Posterior vena cava (tissue), 2 donors: Measurements from ENCODE around the gene LASP1NB. TPM values are rescaled to one million over a fixed set of nuclear protein-coding genes. Genes with fewer than 3 reads are reported as not detected.
"Not testable (repeated sequence)": the region's sequence is repeated elsewhere in the genome, so short reads cannot be mapped to it uniquely, and the experiment has no call there.

Source experiments
- DNase-seq: peaks from one replicate; pipeline ENCODE4 v3.0.0-alpha.2; 2020; ENCODE audit warnings: low spot score
- intact Hi-C, 2 donors: fragments of 100-400 bp; cut with DNase I; formaldehyde crosslinking; loops; one replicate each; pipeline versions ENCODE4 v1.14.1 to v1.14.2; 2022 to 2023
- microRNA-seq, 2 donors: library from miRNA; unstranded; fragments of <30 nt; microRNA quantifications; one replicate each; pipeline ENCODE4 v1.2.0, GENCODE V29; 2020 to 2021; ENCODE audit warnings: borderline microRNAs expressed in 2 of 2
- total RNA-seq, 2 donors: library from RNA; stranded (reverse); fragmentation: NEBNext Ultra II Directional; extraction: Animal tissue kit (Norgen Biotek cat#: 25700); gene quantifications; one replicate each; pipeline ENCODE4 v1.2.1, GENCODE V29; 2021
- donor health status: DM: yes; HTN: yes; CAD: no.
- donor health status: DM: yes; HTN: yes; CAD: no.

Gene LASP1NB

DNA sequence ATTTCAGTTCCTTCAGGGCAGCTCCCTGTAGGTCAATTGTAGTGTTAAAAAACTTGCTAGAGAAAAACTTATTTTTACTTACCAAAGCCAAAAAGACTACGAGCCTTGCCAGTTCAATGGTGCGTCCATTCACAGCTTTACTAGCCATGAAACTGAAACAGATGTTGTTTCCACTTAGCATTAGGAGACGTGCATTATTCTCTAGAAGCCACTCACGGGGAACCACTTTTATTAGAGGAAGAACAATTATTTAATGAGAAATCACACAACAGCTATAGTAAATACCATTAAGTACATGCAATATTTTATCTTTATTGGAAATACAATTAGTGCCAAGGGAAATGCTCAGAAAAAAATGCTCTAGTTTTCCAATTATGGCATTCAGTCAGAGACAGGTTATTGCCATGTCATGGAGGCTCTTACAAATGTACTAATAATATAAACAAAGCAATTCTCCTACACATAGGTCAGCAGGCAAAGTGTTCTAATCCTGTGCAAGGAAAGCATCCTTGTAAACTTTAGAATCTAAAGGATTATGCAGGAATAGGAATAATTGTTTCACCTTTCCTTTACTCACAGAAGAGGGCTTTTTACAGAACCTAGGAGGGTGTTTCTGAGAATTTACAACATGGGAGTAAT is 17.4 kb downstream of the LASP1NB start:
- no peak for DNase-seq
- intact Hi-C loops = no loop called here

- intact Hi-C loops = no loop called here
- DNase-seq = no peak
Measured at GRCh38 chr17:38943607-38944006, 18.2 kb downstream of the LASP1NB start.

DNA sequence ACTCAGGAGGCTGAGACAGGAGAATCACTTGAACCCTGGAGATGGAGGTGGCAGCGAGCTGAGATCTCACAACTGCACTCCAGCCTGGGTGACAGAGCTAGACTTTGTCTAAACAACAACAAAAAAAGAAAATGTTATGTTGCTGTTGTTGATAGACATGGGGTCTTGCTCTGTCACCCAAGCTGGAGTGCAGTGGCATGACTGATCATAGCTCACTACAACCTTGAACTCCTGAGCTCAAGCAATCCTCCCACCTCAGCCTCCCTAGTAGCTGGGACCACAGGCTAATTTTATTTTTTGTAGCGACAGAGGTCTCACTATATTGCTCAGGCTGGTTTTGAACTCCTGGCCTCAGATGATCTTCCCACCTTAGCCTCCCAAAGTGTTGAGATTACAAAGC is 21.8 kb downstream of the LASP1NB start:
- no peak for DNase-seq
- intact Hi-C loops = no loop called here

DNA sequence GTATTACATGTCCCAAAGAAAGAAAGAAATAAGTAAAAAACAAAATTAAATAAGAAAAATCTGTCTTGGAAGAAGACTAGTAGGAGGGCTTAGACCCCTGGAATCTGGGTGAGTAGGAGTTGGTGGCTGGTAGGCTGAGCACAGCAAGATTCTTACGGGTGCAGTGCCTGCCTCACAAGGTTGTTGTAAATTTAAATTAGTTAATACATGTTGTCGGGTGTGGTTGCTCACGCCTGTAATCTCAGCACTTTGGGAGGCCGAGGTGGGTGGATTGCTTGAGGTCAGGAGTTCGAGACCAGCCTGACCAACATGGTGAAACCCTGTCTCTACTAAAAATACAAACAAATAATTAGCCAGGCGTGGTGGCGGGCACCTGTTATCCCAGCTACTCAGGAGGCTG is 28.4 kb downstream of the LASP1NB start:
- DNase-seq, intact Hi-C loops: not testable (repeated sequence)

DNA sequence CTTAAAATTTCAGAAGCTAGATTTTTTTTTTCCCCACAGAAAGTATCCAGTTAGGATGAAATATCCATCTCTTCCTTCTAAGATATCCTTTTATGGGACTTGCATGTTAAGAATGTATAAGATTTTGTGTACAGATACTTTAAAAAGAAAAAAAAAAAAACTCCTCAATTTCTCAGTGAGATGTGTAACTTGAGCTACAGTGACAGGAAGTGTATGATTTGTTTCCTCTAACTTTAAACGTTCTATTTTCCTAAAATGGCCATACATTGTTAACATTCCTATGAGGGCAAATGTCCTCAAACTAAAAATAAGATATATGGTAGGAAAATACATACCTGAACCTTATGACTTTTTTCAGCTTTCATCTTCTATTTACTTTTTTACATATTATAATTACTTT is 32.9 kb downstream of the LASP1NB start:
- no peak for DNase-seq
- intact Hi-C loops = no loop called here

DNA sequence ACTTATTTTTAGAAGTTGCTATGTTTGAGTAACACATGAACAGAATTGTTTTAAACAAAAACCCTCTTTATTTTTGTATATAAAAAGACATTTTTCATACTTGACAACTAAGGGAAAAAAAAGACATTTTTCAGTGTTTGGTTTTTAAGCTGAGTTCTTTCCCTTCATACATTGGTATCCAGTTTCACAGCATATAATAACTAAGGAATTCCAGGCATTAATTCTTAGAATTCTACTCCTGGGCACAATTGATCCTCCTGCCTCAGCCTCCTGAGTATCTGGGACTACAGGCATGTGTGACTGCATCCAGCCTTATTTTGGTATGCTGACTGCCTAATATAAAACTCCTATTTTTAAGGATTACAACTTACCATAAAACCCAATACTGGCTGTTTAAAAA is 33.3 kb downstream of the LASP1NB start:
- intact Hi-C loops = no loop called here
- no peak for DNase-seq

DNA sequence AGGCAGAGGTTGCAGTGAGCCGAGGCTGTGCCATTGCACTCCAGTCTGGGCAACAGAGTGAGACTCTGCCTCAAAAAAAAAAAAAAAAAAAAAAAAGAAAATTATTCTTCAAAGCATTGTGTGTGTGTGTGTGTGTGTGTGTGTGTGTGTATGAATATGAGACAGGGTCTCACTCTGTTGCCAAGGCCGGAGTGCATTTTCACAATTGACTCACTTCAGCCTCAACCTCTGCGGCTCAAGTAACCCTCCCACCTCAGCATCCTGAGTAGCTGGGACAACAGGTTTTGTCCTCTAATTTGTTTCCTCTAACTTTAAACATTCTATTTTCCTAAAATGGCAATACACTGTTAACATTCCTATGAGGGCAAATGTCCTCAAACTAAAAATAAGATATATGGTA is 34.1 kb downstream of the LASP1NB start:
- DNase-seq = no peak
- intact Hi-C loops = no loop called here

GRCh38 chr17:38960402-38960801 is 35.0 kb downstream of the LASP1NB start:
- DNase-seq = no peak
- intact Hi-C loops = no loop called here

GRCh38 chr17:38961413-38961812 is 36.0 kb downstream of the LASP1NB start:
- intact Hi-C loops = no loop called here
- DNase-seq = no peak

GRCh38 chr17:38967290-38967738 is 41.9 kb downstream of the LASP1NB start, which contains the start of gene FBXO47:
FBXO47 (minus strand) TSS chr17:38967403; CDS start chr17:38963025, 4,378 bp downstream.
- peak; percentile 97 for DNase-seq
- intact Hi-C loops = no loop called here

- peak; percentile 58 for DNase-seq
- intact Hi-C loops = no loop called here
Measured at GRCh38 chr17:38969281-38969680, 43.9 kb downstream of the LASP1NB start.

GRCh38 chr17:38970128-38970527 is 44.7 kb downstream of the LASP1NB start:
- peak; percentile 16 for DNase-seq
- intact Hi-C loops = loop anchor here in 1 of 2 donors (5.0 kb wide), 1 partner anchor 68 kb away; no protein-coding TSS in a partner anchor

- peak; percentile 3 for DNase-seq
- intact Hi-C loops = loop anchor here in 1 of 2 donors (5.0 kb wide), 1 partner anchor 69 kb away; no protein-coding TSS in a partner anchor
Measured at GRCh38 chr17:38970804-38971203, 45.4 kb downstream of the LASP1NB start.

GRCh38 chr17:38976187-38976551 is 50.8 kb downstream of the LASP1NB start:
- intact Hi-C loops = not testable (repeated sequence)

GRCh38 chr17:38978180-38978579 is 52.8 kb downstream of the LASP1NB start:
- DNase-seq = no peak
- intact Hi-C loops = no loop called here

More at GRCh38 chr17:38976187-38976551, 50.8 kb downstream of the LASP1NB start:
- not testable (repeated sequence) for DNase-seq

Small RNA genes within 50 kb of the gene (microRNA-seq; reads per million reads assigned to microRNA genes)
- 0 to 0.26 reads per million in 2 donors for gene MIR6779

Other genes with a start within 250 kb of the LASP1NB start
- 10 to 100 TPM; 79.7 to 82.4 TPM for gene MLLT6, start 220.3 kb upstream of the LASP1NB start, total RNA-seq
- gene CISD3, start 195.3 kb upstream of the LASP1NB start, total RNA-seq = 10 to 100 TPM; 24.7 to 27.4 TPM
- 10 to 100 TPM; 51.3 to 53.9 TPM for gene PCGF2, start 177.3 kb upstream of the LASP1NB start, total RNA-seq
- 100 to 1,000 TPM; 133 to 137 TPM for gene PSMB3, start 172.9 kb upstream of the LASP1NB start, total RNA-seq
- gene PIP4K2B, start 126.1 kb upstream of the LASP1NB start, total RNA-seq = 10 to 100 TPM; 38.7 to 45.7 TPM
- 10 to 100 TPM; 13.6 to 14.9 TPM for gene CWC25, start 100.3 kb upstream of the LASP1NB start, total RNA-seq
- gene RPL23, start 71.9 kb upstream of the LASP1NB start, total RNA-seq = 1,000 to 10,000 TPM; 1,179 to 1,230 TPM
- gene LASP1, start 55.6 kb upstream of the LASP1NB start, total RNA-seq = 100 to 1,000 TPM in 1 of 2 donors, 10 to 100 TPM in 1; 95.2 to 119 TPM
- not detected for gene FBXO47, start 41.8 kb downstream of the LASP1NB start, total RNA-seq
- 10 to 100 TPM; 16.0 to 27.2 TPM for gene PLXDC1, start 226.0 kb downstream of the LASP1NB start, total RNA-seq
- not detected for gene ARL5C, start 240.5 kb downstream of the LASP1NB start, total RNA-seq